T follicular helper cell (primary cell): Measurements from ENCODE around the gene FOXO1.

Experiments
- DNase-seq: peaks from one replicate; pipeline ENCODE4 v3.0.0-alpha.2; 2020; ENCODE audit warnings: low read depth

FOXO1 gene

GRCh38 chr13:40639221-40639681 is 27.2 kb downstream of the FOXO1 start:
- no peak for DNase-seq

GRCh38 chr13:40637643-40638042 is 28.8 kb downstream of the FOXO1 start:
- DNase-seq: no peak

- DNase-seq: no peak
Measured at GRCh38 chr13:40635315-40635995, 31.0 kb downstream of the FOXO1 start.

GRCh38 chr13:40632915-40633314 is 33.5 kb downstream of the FOXO1 start:
- DNase-seq: no peak

- no peak for DNase-seq
Measured at GRCh38 chr13:40631605-40632004, 34.8 kb downstream of the FOXO1 start.

- DNase-seq: no peak
Measured at GRCh38 chr13:40629678-40630384, 36.6 kb downstream of the FOXO1 start.

GRCh38 chr13:40626977-40627376 is 39.5 kb downstream of the FOXO1 start:
- no peak for DNase-seq

GRCh38 chr13:40626561-40626960 is 39.9 kb downstream of the FOXO1 start:
- no peak for DNase-seq

GRCh38 chr13:40624986-40625385 is 41.5 kb downstream of the FOXO1 start:
- DNase-seq: no peak

- no peak for DNase-seq
Measured at GRCh38 chr13:40624383-40624782, 42.1 kb downstream of the FOXO1 start.

GRCh38 chr13:40622761-40623160 is 43.7 kb downstream of the FOXO1 start:
- DNase-seq: no peak

- no peak for DNase-seq
Measured at GRCh38 chr13:40622246-40622645, 44.2 kb downstream of the FOXO1 start.

GRCh38 chr13:40619479-40619814 is 47.0 kb downstream of the FOXO1 start:
- DNase-seq: no peak

- no peak for DNase-seq
Measured at GRCh38 chr13:40618581-40619478, 47.6 kb downstream of the FOXO1 start.

- no peak for DNase-seq
Measured at GRCh38 chr13:40617801-40618356, 48.6 kb downstream of the FOXO1 start.

- DNase-seq: no peak
Measured at GRCh38 chr13:40615619-40616018, 50.8 kb downstream of the FOXO1 start.

GRCh38 chr13:40613914-40614313 is 52.5 kb downstream of the FOXO1 start:
- no peak for DNase-seq

- peak; percentile 44 for DNase-seq
Measured at GRCh38 chr13:40613192-40613818, 53.1 kb downstream of the FOXO1 start.

GRCh38 chr13:40612041-40612440 is 54.4 kb downstream of the FOXO1 start:
- DNase-seq: no peak

GRCh38 chr13:40611635-40612034 is 54.8 kb downstream of the FOXO1 start:
- no peak for DNase-seq

- no peak for DNase-seq
Measured at GRCh38 chr13:40611004-40611403, 55.4 kb downstream of the FOXO1 start.
